K562 (cell line): ENCODE measurements around the gene CYSRT1. TPM values are rescaled to one million over a fixed set of nuclear protein-coding genes. Genes with fewer than 3 reads are reported as not detected.

Experiments
- BRD4 ChIP-seq: fragments of 200-600 bp; sonication (generic); IDR thresholded peaks from 2 replicates; pipeline ENCODE4 v1.6.1; 2017; ENCODE audit warnings: inconsistent platforms
- CBX8 ChIP-seq: fragments of 200-600 bp; sonication (generic); IDR thresholded peaks from 2 replicates; pipeline ENCODE4 v1.6.1; 2012; ENCODE audit warnings: borderline replicate concordance, mixed run types, low read depth, mild to moderate bottlenecking, moderate library complexity, mixed read lengths, low read length, control low read depth, inconsistent platforms; ENCODE audit not compliant: poor library complexity, severe bottlenecking; ENCODE audit errors: extremely low read depth
- DNMT1 ChIP-seq: fragments of 450-650 bp; IDR thresholded peaks from 2 replicates; pipeline ENCODE4 v1.6.1; 2016; ENCODE audit warnings: antibody characterized with exemption, mild to moderate bottlenecking
- E2F5 ChIP-seq: sonication (generic); formaldehyde crosslinking; IDR thresholded peaks from 2 replicates; pipeline ENCODE4 v1.8.0; 2022; ENCODE audit warnings: mild to moderate bottlenecking, missing genetic modification reagents
- GABPB2 ChIP-seq: fragments of 250-450 bp; sonication (Bioruptor Pico); conservative IDR thresholded peaks from 2 replicates; pipeline ENCODE4 v1.5.1; 2021; ENCODE audit warnings: mild to moderate bottlenecking
- HOMEZ ChIP-seq: fragments of 250-450 bp; sonication (Bioruptor Pico); IDR thresholded peaks from 2 replicates; pipeline ENCODE4 v1.4.0; 2020; ENCODE audit warnings: mild to moderate bottlenecking, moderate library complexity
- KLF13 ChIP-seq: fragments of 450-650 bp; IDR thresholded peaks from 2 replicates; pipeline ENCODE4 v1.6.1; 2016; ENCODE audit warnings: missing genetic modification characterization, low read depth, mild to moderate bottlenecking, missing compliant biosample characterization, moderate library complexity, borderline replicate concordance
- PHB ChIP-seq: fragments of 250-450 bp; sonication (Bioruptor Pico); IDR thresholded peaks from 2 replicates; pipeline ENCODE4 v1.5.0; 2021
- PHF8 ChIP-seq: fragments of 200-600 bp; sonication (generic); IDR thresholded peaks from 2 replicates; pipeline ENCODE4 v1.6.1; 2012; ENCODE audit warnings: mixed run types, mild to moderate bottlenecking, inconsistent platforms, low read length, moderate library complexity, borderline replicate concordance
- RAD21 ChIP-seq, 2 experiments: fragments of 250-450 bp in 1 of 2; fragments of 450-650 bp in 1 of 2; sonication (Bioruptor Pico) in 1 of 2; formaldehyde crosslinking in 1 of 2; IDR thresholded peaks in 1 of 2; conservative IDR thresholded peaks in 1 of 2; 2 replicates each; pipeline versions ENCODE4 v1.4.0 to v1.8.0; 2020 to 2022; ENCODE audit warnings: mild to moderate bottlenecking in 2 of 2, moderate library complexity in 1 of 2
- RUNX1 ChIP-seq: sonication (generic); IDR thresholded peaks from 2 replicates; pipeline ENCODE4 v1.6.1; 2016; ENCODE audit warnings: antibody characterized with exemption, low read depth
- SETDB1 ChIP-seq: IDR thresholded peaks from one replicate; pipeline ENCODE4 v1.6.1; 2012; ENCODE audit warnings: low read length, control low read depth, inconsistent platforms
- SMARCA5 ChIP-seq: fragments of 450-650 bp; IDR thresholded peaks from 2 replicates; pipeline ENCODE4 v1.6.1; 2016
- TFAP4 ChIP-seq: sonication (generic); formaldehyde crosslinking; IDR thresholded peaks from 2 replicates; pipeline ENCODE4 v1.8.0; 2022; ENCODE audit warnings: missing genetic modification reagents, mild to moderate bottlenecking, moderate library complexity, borderline replicate concordance
- ZBTB43 ChIP-seq: sonication (generic); formaldehyde crosslinking; IDR thresholded peaks from 2 replicates; pipeline ENCODE4 v1.8.0; 2023; ENCODE audit warnings: mild to moderate bottlenecking, missing genetic modification reagents
- ZNF766 ChIP-seq: fragments of 200-800 bp; sonication (Bioruptor generic); conservative IDR thresholded peaks from 2 replicates; pipeline ENCODE4 v1.6.1; 2016; ENCODE audit warnings: missing genetic modification characterization, missing compliant biosample characterization
- polyA plus RNA-seq, 8 experiments: library from polyadenylated mRNA; depleted of rRNA in 4 of 8; stranded (reverse) in 5 of 8; unstranded in 3 of 8; fragments of >200 nt; fragmentation: Nextera tagmentation in 2 of 8; fragmentation: Illumina TruSeq in 1 of 8; extraction: Ambion mirVana in 2 of 8; extraction: Trizol in 1 of 8; gene quantifications; 2 replicates each; pipeline versions ENCODE4 v1.2.1 to v1.2.3, GENCODE V29; 2011 to 2014; ENCODE audit warnings: inconsistent platforms in 1 of 8, missing spikeins in 1 of 8
- total RNA-seq, 7 experiments: library from RNA; depleted of rRNA in 6 of 7; stranded (reverse); fragments of >200 nt in 6 of 7; fragmentation: Illumina TruSeq in 2 of 7; extraction: Trizol in 2 of 7; gene quantifications; 2 replicates each; pipeline versions ENCODE4 v1.2.1 to v1.2.3, GENCODE V29; 2011 to 2021; ENCODE audit warnings: low replicate concordance in 1 of 7
- TF ChIP-seq, protein P1 (sequence below): sonication (generic); formaldehyde crosslinking; IDR thresholded peaks from 2 replicates; pipeline ENCODE4 v1.8.1; 2023; ENCODE audit warnings: missing genetic modification reagents, mild to moderate bottlenecking, borderline replicate concordance

Gene CYSRT1
- total and polyA plus RNA-seq, 9 of the 15 experiments (the other 6 are each of a cell fraction or from before 2014, with no cell fraction given) = 0.04 to 1.4 (median 0.42) TPM; not detected in 3

- TF ChIP-seq E2F5 (no peak), PHF8 (no peak), SMARCA5 (peak; percentile 16; the same call in 1 of the 2 replicates), GABPB2 (CRISPR knock-in tag) (no peak), ZBTB43 (CRISPR knock-in tag) (no peak), KLF13 (tag) (peak; percentile 91), HOMEZ (no peak), RUNX1 (no peak), DNMT1 (no peak), TFAP4 (peak; percentile 97), SETDB1 (no peak), BRD4 (no peak), CBX8 (no peak), PHB (CRISPR knock-in tag) (no peak), RAD21 (CRISPR knock-in tag; conservative IDR thresholded peaks at IDR 0.05 in 1 of 2, IDR thresholded peaks at IDR 0.05 in 1 of 2) (peak; percentile 96), ZNF766 (CRISPR knock-in tag) (no peak)
- TF ChIP-seq, protein P1, sequence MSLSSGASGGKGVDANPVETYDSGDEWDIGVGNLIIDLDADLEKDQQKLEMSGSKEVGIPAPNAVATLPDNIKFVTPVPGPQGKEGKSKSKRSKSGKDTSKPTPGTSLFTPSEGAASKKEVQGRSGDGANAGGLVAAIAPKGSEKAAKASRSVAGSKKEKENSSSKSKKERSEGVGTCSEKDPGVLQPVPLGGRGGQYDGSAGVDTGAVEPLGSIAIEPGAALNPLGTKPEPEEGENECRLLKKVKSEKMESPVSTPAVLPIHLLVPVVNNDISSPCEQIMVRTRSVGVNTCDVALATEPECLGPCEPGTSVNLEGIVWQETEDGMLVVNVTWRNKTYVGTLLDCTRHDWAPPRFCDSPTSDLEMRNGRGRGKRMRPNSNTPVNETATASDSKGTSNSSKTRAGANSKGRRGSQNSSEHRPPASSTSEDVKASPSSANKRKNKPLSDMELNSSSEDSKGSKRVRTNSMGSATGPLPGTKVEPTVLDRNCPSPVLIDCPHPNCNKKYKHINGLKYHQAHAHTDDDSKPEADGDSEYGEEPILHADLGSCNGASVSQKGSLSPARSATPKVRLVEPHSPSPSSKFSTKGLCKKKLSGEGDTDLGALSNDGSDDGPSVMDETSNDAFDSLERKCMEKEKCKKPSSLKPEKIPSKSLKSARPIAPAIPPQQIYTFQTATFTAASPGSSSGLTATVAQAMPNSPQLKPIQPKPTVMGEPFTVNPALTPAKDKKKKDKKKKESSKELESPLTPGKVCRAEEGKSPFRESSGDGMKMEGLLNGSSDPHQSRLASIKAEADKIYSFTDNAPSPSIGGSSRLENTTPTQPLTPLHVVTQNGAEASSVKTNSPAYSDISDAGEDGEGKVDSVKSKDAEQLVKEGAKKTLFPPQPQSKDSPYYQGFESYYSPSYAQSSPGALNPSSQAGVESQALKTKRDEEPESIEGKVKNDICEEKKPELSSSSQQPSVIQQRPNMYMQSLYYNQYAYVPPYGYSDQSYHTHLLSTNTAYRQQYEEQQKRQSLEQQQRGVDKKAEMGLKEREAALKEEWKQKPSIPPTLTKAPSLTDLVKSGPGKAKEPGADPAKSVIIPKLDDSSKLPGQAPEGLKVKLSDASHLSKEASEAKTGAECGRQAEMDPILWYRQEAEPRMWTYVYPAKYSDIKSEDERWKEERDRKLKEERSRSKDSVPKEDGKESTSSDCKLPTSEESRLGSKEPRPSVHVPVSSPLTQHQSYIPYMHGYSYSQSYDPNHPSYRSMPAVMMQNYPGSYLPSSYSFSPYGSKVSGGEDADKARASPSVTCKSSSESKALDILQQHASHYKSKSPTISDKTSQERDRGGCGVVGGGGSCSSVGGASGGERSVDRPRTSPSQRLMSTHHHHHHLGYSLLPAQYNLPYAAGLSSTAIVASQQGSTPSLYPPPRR (CRISPR knock-in tag) = no peak
These were observed 11.4 kb downstream of the CYSRT1 start (continued) for GRCh38 chr9:137236238-137236935.
